Uterus (tissue), 2 donors: ENCODE data around the gene C17orf50.
"Not testable (repeated sequence)": the region's sequence is repeated elsewhere in the genome, so short reads cannot be mapped to it uniquely, and the experiment has no call there.

ENCODE experiments used
- POLR2A ChIP-seq, 2 donors: fragments of 450-650 bp; IDR thresholded peaks; one replicate each; pipeline ENCODE4 v1.6.1; 2016; ENCODE audit warnings: antibody characterized with exemption in 2 of 2, mild to moderate bottlenecking in 1 of 2, moderate library complexity in 1 of 2
- TF ChIP-seq, protein P1 (sequence below), 4 experiments: fragments of 200-600 bp in 2 of 4; fragments of 450-650 bp in 2 of 4; sonication (generic) in 2 of 4; IDR thresholded peaks; one replicate each; pipeline ENCODE4 v1.5.1; 2016 to 2019; ENCODE audit warnings: antibody characterized with exemption in 4 of 4, mild to moderate bottlenecking in 2 of 4, moderate library complexity in 1 of 4

DNA sequence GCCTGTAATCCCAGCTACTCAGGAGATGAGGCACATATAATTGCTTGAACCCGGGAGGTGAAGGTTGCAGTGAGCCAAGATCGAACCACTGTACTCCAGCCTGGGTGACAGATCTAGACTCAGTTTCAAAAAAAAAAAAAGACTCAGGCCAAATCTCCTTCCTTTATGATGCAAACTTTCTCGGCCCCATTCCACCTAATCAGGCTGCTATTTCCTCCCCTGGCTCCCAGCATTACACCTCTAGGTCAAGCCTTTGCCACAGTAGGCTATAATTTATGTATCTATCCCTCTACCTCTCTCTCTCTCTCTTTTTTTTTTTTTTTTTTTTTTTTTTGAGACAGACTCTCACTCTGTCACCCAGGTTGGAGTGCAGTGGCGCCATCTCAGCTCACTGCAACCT is 9.1 kb upstream of the C17orf50 start:
- TF ChIP-seq, protein P1, sequence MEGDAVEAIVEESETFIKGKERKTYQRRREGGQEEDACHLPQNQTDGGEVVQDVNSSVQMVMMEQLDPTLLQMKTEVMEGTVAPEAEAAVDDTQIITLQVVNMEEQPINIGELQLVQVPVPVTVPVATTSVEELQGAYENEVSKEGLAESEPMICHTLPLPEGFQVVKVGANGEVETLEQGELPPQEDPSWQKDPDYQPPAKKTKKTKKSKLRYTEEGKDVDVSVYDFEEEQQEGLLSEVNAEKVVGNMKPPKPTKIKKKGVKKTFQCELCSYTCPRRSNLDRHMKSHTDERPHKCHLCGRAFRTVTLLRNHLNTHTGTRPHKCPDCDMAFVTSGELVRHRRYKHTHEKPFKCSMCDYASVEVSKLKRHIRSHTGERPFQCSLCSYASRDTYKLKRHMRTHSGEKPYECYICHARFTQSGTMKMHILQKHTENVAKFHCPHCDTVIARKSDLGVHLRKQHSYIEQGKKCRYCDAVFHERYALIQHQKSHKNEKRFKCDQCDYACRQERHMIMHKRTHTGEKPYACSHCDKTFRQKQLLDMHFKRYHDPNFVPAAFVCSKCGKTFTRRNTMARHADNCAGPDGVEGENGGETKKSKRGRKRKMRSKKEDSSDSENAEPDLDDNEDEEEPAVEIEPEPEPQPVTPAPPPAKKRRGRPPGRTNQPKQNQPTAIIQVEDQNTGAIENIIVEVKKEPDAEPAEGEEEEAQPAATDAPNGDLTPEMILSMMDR (IDR thresholded peaks at IDR 0.05), result not testable (repeated sequence)
- not testable (repeated sequence) for TF ChIP-seq POLR2A (IDR thresholded peaks at IDR 0.05)
